ENCODE data around the gene DNAJB2.
"Not testable (repeated sequence)": the region's sequence is repeated elsewhere in the genome, so short reads cannot be mapped to it uniquely, and the experiment has no call there.

DNAJB2 gene

DNA sequence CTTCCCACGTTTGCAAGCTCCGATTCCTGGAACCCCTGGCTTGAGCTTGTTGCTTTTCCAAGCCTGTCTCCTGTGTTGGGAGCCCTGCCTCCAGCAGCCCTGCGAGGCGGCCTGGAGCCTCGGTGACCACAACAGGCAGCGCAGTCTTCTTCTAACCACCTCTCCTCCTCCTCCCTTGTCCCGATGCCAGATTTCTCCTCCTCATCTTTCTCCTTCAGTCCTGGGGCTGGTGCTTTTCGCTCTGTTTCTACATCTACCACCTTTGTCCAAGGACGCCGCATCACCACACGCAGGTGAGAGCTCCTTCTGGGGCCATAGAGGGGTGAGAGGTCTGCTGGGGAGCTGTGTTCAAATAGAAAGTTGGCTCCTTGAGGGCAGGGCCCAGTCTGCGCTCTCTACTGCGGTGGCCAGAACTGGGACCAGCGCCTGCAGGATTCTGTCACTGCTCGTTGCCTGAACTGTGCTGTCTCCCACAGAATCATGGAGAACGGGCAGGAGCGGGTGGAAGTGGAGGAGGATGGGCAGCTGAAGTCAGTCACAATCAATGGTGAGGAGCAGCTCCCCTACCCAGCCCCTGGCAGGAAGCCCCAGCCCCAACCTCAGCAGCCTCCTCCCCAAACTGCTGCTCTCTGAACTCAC, 3.9 kb downstream of the DNAJB2 start:
- H3K36me3 ChIP-seq (ENCODE audit: control insufficient read depth, insufficient read depth, low read length): peaks cover 25% of the 10 kb centered on the region

DNA sequence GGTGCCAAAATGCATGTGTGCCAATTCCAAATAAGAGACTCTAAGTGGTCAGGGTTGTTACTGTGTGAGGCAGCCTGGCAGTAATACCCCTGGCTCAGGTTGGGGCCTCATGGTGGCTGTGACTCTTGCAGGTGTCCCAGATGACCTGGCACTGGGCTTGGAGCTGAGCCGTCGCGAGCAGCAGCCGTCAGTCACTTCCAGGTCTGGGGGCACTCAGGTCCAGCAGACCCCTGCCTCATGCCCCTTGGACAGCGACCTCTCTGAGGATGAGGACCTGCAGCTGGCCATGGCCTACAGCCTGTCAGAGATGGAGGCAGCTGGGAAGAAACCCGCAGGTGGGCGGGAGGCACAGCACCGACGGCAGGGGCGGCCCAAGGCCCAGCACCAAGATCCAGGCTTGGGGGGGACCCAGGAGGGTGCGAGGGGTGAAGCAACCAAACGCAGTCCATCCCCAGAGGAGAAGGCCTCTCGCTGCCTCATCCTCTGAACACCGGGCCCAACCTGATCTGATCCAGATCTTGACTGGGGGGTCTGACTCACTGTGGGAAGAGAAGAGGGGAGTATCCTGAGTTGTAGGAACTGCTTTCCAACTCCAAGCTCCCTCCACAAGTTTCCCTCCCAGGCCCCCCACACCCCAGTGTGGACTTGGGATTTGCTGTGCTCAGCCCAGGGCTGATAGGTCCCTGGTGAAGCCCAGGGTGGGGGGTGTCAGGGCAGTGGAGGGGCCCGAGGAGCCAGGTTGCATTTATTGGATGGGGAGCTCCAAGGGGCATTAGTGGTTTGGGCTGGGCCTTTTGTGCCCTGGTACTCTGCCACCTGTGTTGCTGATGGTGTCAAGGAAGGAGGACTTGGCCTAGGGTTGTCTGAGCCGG, 5.6 kb downstream of the DNAJB2 start:
- DNase-seq (ENCODE audit: extremely low read depth, insufficient read length): no peak
- TF ChIP-seq, protein P1, sequence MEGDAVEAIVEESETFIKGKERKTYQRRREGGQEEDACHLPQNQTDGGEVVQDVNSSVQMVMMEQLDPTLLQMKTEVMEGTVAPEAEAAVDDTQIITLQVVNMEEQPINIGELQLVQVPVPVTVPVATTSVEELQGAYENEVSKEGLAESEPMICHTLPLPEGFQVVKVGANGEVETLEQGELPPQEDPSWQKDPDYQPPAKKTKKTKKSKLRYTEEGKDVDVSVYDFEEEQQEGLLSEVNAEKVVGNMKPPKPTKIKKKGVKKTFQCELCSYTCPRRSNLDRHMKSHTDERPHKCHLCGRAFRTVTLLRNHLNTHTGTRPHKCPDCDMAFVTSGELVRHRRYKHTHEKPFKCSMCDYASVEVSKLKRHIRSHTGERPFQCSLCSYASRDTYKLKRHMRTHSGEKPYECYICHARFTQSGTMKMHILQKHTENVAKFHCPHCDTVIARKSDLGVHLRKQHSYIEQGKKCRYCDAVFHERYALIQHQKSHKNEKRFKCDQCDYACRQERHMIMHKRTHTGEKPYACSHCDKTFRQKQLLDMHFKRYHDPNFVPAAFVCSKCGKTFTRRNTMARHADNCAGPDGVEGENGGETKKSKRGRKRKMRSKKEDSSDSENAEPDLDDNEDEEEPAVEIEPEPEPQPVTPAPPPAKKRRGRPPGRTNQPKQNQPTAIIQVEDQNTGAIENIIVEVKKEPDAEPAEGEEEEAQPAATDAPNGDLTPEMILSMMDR (IDR thresholded peaks at IDR 0.05; ENCODE audit: insufficient read depth, low read length, poor library complexity, severe bottlenecking): no peak
- no peak overlapping the region for H3K4me3 ChIP-seq (replicated peaks; ENCODE audit: low read depth, low read length)
- H3K36me3 ChIP-seq (ENCODE audit: control insufficient read depth, insufficient read depth, low read length): peaks cover 25% of the 10 kb centered on the region
- H3K27me3 ChIP-seq (replicated peaks; ENCODE audit: control insufficient read depth, insufficient read depth, low read length): no peaks in the 10 kb centered on the region

More for the DNA sequence above, 3.9 kb downstream of the DNAJB2 start:
- H3K4me3 ChIP-seq (replicated peaks; ENCODE audit: low read depth, low read length): no peak overlapping the region
- H3K27me3 ChIP-seq (replicated peaks; ENCODE audit: control insufficient read depth, insufficient read depth, low read length): no peaks in the 10 kb centered on the region
- TF ChIP-seq, protein P1 (IDR thresholded peaks at IDR 0.05; ENCODE audit: insufficient read depth, low read length, poor library complexity, severe bottlenecking): no peak
- DNase-seq (ENCODE audit: extremely low read depth, insufficient read length): no peak

DNA sequence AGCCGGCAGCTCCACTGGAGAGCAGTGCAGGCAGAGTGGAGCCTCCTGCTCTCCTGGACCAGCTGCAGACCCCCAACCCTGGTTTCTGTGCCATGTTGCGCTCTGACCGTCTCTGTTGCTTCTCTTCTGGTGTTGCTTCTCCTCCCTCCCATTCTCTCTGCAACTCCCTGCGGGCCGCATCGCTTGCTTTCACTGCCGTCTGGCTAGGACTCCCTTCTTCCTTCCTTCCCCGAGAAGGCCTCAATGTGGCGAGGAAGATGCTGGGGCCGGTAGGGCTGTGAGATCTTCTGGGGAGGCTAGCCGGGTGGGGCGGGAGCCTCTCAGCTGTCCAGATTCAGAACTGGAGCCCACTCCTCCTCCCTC, 6.2 kb downstream of the DNAJB2 start:
- Histone ChIP-seq H3K36me3 (ENCODE audit: control insufficient read depth, insufficient read depth, low read length) (peaks cover 25% of the 10 kb centered on the region), H3K27me3 (replicated peaks; ENCODE audit: control insufficient read depth, insufficient read depth, low read length) (no peaks in the 10 kb centered on the region), H3K4me3 (replicated peaks; ENCODE audit: low read depth, low read length) (no peak overlapping the region)
- TF ChIP-seq, protein P1 (IDR thresholded peaks at IDR 0.05; ENCODE audit: insufficient read depth, low read length, poor library complexity, severe bottlenecking): no peak
- no peak for DNase-seq (ENCODE audit: extremely low read depth, insufficient read length)

DNA sequence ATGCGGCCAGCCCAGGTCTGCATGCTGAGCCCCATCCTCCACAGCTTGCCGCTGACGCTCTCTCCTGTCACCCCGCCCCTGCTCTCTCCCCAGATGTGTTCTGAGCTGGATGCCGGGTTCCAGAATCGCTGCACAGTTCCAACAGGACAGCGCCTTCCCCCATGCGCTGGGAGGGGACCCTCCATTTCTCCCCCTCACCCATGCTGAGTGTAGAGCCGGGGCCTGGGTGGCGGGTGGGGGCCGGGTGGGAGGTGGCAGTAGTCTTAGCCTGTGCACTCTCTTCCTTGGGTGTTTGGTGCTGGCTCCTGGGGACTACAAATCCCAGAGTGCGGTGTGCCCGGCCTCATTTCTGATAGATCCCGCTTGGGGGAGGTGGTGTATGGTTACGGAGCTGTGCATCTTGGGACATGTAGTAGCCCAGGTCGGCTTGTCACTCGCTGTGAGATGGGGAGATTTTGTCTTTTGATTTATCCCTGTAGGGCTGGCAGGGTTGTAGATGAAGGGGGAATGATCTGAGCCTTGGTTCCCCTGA, 6.8 kb downstream of the DNAJB2 start:
- Histone ChIP-seq H3K4me3 (replicated peaks; ENCODE audit: low read depth, low read length) (no peak overlapping the region), H3K36me3 (ENCODE audit: control insufficient read depth, insufficient read depth, low read length) (peaks cover 23% of the 10 kb centered on the region), H3K27me3 (replicated peaks; ENCODE audit: control insufficient read depth, insufficient read depth, low read length) (no peaks in the 10 kb centered on the region)
- no peak for DNase-seq (ENCODE audit: extremely low read depth, insufficient read length)
- TF ChIP-seq, protein P1 (IDR thresholded peaks at IDR 0.05; ENCODE audit: insufficient read depth, low read length, poor library complexity, severe bottlenecking): no peak

DNA sequence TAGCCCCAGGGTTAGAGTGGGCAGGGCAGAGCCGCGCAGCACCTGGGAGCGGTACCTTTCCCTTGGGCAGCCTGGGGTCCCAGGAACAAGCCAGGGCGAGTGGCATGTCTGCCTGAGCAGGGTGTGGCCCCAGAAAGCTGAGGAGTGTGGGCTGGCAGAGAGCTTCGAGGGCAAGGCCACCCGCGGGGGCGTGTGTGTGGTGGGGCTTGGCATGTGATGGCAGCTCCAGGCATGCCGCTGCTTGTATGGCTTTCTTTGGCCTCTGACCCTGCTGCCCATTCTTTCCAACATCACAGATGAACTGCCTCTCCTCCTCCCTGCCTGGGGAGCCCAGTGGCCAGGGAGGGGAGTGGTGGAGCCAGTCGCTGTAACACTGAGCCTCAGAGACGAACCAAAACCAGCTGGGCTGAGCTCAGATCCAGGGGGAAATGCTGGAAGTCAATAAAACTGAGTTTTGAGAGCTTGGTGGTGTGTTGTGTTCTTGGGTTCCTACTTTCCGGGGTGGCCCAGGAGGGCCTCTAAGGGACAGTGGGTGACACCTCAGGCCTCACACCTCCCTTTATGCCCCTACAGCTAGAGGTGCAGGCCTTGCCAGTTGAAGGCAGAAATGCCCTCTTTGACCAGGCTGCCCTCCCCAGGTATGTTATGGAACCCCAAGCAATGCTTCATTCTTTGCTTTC, 7.4 kb downstream of the DNAJB2 start:
- no peak for DNase-seq (ENCODE audit: extremely low read depth, insufficient read length)
- TF ChIP-seq, protein P1 (IDR thresholded peaks at IDR 0.05; ENCODE audit: insufficient read depth, low read length, poor library complexity, severe bottlenecking): no peak
- Histone ChIP-seq H3K36me3 (ENCODE audit: control insufficient read depth, insufficient read depth, low read length) (peaks cover 20% of the 10 kb centered on the region), H3K27me3 (replicated peaks; ENCODE audit: control insufficient read depth, insufficient read depth, low read length) (no peaks in the 10 kb centered on the region), H3K4me3 (replicated peaks; ENCODE audit: low read depth, low read length) (no peak overlapping the region)

DNA sequence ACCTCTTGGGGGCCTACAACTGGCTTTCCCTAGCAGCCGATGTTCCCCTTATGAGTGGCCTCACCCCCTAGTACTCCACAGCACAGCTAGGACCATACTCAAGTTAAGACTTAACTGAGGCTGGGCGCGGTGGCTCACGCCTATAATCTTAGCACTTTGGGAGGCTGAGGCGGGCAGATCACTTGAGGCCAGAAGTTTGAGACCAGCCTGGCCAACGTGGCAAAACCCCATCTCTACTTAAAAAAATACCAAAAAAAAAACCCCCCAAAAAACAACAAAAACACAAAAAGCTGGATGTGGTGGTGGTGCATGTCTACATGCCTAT, 7.9 kb downstream of the DNAJB2 start:
- not testable (repeated sequence) for DNase-seq (ENCODE audit: extremely low read depth, insufficient read length); H3K4me3 ChIP-seq (replicated peaks; ENCODE audit: low read depth, low read length); H3K27me3 ChIP-seq (replicated peaks; ENCODE audit: control insufficient read depth, insufficient read depth, low read length)
- H3K36me3 ChIP-seq (ENCODE audit: control insufficient read depth, insufficient read depth, low read length): peaks cover 19% of the 10 kb centered on the region

Data from GM06990 (cell line).